ENCODE results near the gene RUNX2. TPM values are rescaled to one million over a fixed set of nuclear protein-coding genes. Genes with fewer than 3 reads are reported as not detected.

RUNX2 gene
- total RNA-seq, 2 experiments from 2014 or later: 8.0 to 9.3 TPM

DNA sequence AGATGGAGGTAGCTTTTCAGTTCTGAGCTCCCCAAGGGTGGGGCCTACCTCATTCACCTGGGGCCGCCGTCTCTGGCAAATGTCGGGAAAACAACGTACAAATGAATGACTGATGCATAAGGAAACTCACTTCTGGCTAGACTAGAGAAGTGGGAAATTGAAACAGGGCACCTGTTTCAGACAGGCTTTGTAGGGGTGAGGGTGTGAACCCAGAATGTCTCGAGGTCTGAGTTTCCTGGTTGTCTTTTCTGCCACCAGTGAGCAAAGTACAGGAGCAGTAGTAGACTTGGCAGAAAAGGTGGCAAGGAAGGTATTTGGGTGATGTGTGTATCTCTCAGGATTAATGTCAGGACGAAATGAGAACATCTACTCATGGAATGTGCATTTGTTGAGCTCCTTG is 379.0 kb downstream of the RUNX2 start:
- Mint-ChIP-seq H3K36me3 (ENCODE audit: low read depth) (no peaks in the 10 kb centered on the region), H3K9me3 (no peaks in the 10 kb centered on the region), H3K27me3 (no peaks in the 10 kb centered on the region), H3K27ac (no peak overlapping the region), H3K4me3 (no peak overlapping the region), H3K4me1 (ENCODE audit: low read depth) (peaks cover 42% of the 10 kb centered on the region)
- POLR2A ChIA-PET: interaction anchor here (0.9 to 1.5 kb wide), 5 partner anchors 9 to 285 kb away, joined by 3 to 5 read pairs (median 4); no protein-coding TSS in a partner anchor
- no peak for ATAC-seq
- intact Hi-C loops (cut with micrococcal nuclease): no loop called here
- DNase-seq: no peak
- TF ChIP-seq, protein P1, sequence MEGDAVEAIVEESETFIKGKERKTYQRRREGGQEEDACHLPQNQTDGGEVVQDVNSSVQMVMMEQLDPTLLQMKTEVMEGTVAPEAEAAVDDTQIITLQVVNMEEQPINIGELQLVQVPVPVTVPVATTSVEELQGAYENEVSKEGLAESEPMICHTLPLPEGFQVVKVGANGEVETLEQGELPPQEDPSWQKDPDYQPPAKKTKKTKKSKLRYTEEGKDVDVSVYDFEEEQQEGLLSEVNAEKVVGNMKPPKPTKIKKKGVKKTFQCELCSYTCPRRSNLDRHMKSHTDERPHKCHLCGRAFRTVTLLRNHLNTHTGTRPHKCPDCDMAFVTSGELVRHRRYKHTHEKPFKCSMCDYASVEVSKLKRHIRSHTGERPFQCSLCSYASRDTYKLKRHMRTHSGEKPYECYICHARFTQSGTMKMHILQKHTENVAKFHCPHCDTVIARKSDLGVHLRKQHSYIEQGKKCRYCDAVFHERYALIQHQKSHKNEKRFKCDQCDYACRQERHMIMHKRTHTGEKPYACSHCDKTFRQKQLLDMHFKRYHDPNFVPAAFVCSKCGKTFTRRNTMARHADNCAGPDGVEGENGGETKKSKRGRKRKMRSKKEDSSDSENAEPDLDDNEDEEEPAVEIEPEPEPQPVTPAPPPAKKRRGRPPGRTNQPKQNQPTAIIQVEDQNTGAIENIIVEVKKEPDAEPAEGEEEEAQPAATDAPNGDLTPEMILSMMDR (IDR thresholded peaks at IDR 0.05): no peak
- CTCF ChIA-PET: no interaction called here

DNA sequence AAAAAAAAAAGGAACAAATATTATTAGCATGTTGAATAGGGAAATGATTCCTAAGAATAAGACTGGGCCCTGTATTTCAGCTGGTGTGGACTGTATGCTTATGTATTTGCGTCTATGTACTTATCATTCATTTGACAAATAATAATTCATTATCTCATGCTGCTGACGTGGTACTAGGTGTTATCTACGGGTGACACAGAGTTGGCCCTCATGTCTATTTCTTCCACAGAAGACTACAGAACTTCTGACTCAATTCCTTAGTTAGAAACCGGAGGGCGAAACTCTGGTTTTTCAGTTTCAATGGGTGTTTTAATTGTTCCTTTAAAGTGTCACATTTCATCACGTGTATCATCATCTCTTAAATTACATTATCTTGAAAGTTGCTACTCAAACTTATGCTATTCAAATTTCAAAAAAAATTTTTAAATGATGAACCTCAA is 381.7 kb downstream of the RUNX2 start:
- POLR2A ChIA-PET: no interaction called here
- CTCF ChIA-PET: no interaction called here
- peak; percentile 61 for ATAC-seq
- DNase-seq: peak; percentile 72
- H3K4me1 Mint-ChIP-seq (ENCODE audit: low read depth): peaks cover 43% of the 10 kb centered on the region
- TF ChIP-seq, protein P1 (IDR thresholded peaks at IDR 0.05): no peak
- no peak overlapping the region for H3K27ac Mint-ChIP-seq
- no peaks in the 10 kb centered on the region for H3K9me3 Mint-ChIP-seq
- H3K36me3 Mint-ChIP-seq (ENCODE audit: low read depth): no peaks in the 10 kb centered on the region
- H3K27me3 Mint-ChIP-seq: no peaks in the 10 kb centered on the region
- no peak overlapping the region for H3K4me3 Mint-ChIP-seq
- intact Hi-C loops (cut with micrococcal nuclease): loop anchor here (5.0 to 10.0 kb wide), 4 partner anchors 82 to 1055 kb away; no protein-coding TSS in a partner anchor

DNA sequence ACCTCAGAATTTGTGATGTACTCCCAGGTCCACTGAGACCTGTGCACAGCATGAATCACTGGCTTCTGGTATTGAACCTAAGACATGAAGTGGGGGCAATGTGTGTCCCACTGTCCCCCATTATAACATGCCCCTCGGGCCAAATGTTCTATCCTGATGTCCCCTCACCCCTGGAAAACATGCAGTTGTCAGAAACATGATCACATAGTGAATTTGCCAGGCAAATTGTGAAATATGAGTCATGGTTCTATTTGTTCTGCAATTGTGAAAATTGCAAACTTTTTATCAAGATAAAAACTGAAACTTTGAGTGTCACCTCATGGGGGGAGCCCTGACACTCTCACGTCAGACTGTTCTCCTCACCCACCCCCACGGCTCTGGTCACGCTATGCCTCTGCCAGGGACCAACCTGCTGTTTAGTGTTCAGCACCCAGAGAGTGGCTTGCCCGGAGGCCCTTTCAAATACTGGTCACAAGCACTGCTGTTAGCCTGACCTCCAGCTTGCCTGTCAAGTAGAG is 382.2 kb downstream of the RUNX2 start:
- Mint-ChIP-seq H3K36me3 (ENCODE audit: low read depth) (no peaks in the 10 kb centered on the region), H3K27me3 (no peaks in the 10 kb centered on the region), H3K4me3 (peak overlapping the region; percentile 2), H3K27ac (no peak overlapping the region), H3K4me1 (ENCODE audit: low read depth) (peaks cover 49% of the 10 kb centered on the region), H3K9me3 (no peaks in the 10 kb centered on the region)
- DNase-seq (peak; percentile 97), ATAC-seq (peak; percentile 82)
- ChIA-PET POLR2A (no interaction called here), CTCF (no interaction called here)
- TF ChIP-seq, protein P1 (IDR thresholded peaks at IDR 0.05): no peak
- intact Hi-C loops (cut with micrococcal nuclease): loop anchor here (5.0 to 10.0 kb wide), 4 partner anchors 83 to 1056 kb away; no protein-coding TSS in a partner anchor

DNA sequence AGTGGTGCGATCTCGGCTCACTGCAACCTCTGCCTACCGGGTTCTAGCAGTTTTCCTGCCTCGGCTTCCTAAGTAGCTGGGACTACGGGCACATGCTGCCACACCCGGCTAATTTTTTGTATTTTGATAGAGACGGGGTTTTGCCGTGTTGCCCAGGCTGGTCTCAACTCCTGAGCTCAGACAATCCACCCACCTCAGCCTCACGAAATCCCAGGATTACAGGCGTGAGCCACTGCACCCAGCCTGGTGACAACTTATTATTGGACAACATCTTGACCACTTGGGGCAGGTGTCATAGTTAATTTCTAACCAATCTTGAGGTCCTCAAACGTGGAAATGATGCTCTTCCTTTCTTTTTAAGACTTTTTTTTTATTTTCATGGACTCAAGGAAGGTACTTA is 383.9 kb downstream of the RUNX2 start:
- intact Hi-C loops (cut with micrococcal nuclease): loop anchor here (5.0 to 10.0 kb wide), 4 partner anchors 85 to 1057 kb away; no protein-coding TSS in a partner anchor
- TF ChIP-seq, protein P1 (IDR thresholded peaks at IDR 0.05): no peak
- DNase-seq (no peak), ATAC-seq (no peak)
- Mint-ChIP-seq H3K9me3 (no peaks in the 10 kb centered on the region), H3K27ac (no peak overlapping the region), H3K4me1 (ENCODE audit: low read depth) (peaks cover 57% of the 10 kb centered on the region), H3K4me3 (no peak overlapping the region), H3K27me3 (no peaks in the 10 kb centered on the region), H3K36me3 (ENCODE audit: low read depth) (no peaks in the 10 kb centered on the region)
- POLR2A ChIA-PET: interaction anchor here (0.9 kb wide), 1 partner anchor 9 kb away, joined by 3 read pairs; no protein-coding TSS in a partner anchor
- CTCF ChIA-PET: interaction anchor here (1.0 to 1.3 kb wide), 5 partner anchors 10 to 334 kb away, joined by 3 to 5 read pairs (median 3); partner anchors contain the start of gene SUPT3H

DNA sequence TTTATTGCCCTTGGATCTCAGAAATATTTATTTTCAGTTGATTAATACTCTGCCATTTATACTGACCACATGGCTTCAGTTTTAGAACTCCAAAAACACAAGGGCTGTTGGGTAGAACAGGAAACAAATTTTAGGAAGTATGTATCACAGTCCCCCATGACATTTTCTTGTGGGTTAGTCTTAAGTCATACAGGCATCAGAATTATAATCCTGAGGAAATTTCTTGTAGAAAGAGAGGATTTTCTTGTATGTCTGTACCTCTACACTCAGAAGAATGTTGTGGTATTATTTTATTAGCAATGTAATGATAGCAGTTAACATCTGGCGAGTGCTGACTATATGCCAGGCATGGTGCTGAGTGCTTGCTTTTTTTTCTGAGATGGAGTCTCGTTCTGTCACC is 384.7 kb downstream of the RUNX2 start:
- ChIA-PET CTCF (interaction anchor here (1.1 kb wide), 1 partner anchor 12 kb away, joined by 3 read pairs; no protein-coding TSS in a partner anchor), POLR2A (no interaction called here)
- DNase-seq (no peak), ATAC-seq (no peak)
- Mint-ChIP-seq H3K4me1 (ENCODE audit: low read depth) (peaks cover 63% of the 10 kb centered on the region), H3K36me3 (ENCODE audit: low read depth) (no peaks in the 10 kb centered on the region), H3K9me3 (no peaks in the 10 kb centered on the region), H3K27ac (peak overlapping the region; percentile 17), H3K4me3 (no peak overlapping the region), H3K27me3 (no peaks in the 10 kb centered on the region)
- TF ChIP-seq, protein P1 (IDR thresholded peaks at IDR 0.05): no peak
- intact Hi-C loops (cut with micrococcal nuclease): loop anchor here (5.0 to 10.0 kb wide), 4 partner anchors 85 to 1058 kb away; no protein-coding TSS in a partner anchor
